Panc1 (cell line): ENCODE data around the gene TMEM242. TPM values are rescaled to one million over a fixed set of nuclear protein-coding genes. Genes with fewer than 3 reads are reported as not detected.

ENCODE experiments used
- ATAC-seq: fragments of 200-7000 bp; cut with Tn5 transposase; 2 replicates; pipeline ENCODE4 v1.9.1; 2020; ENCODE audit warnings: mild to moderate bottlenecking, moderate library complexity
- BruUV-seq: library from RNA; stranded (reverse); fragments of 400-500 nt; replicated peaks from 2 replicates; lab custom pipeline; 2021; lab: Mats Ljungman, UMichigan
- CTCF ChIA-PET: fragments of 300-600 bp; sonication (Branson Sonifier 250); formaldehyde crosslinking; loops from one replicate; lab custom pipeline; 2022; ENCODE audit warnings: antibody characterized with exemption; lab: Charles Lee
- POLR2A ChIA-PET: fragments of 300-600 bp; sonication (Branson Sonifier 250); formaldehyde crosslinking; loops from one replicate; lab custom pipeline; 2022; ENCODE audit warnings: antibody characterized with exemption; lab: Charles Lee
- DNase-seq: peaks from one replicate; pipeline ENCODE4 v3.0.0-alpha.2; 2010; ENCODE audit warnings: low read depth, low spot score
- H3K27ac ChIP-seq: 2 replicates; pipeline ENCODE4 v1.5.1; 2011; ENCODE audit warnings: mild to moderate bottlenecking, low read length, inconsistent platforms
- H3K27me3 ChIP-seq: fragments of 200-500 bp; sonication (Bioruptor generic); 2 replicates; pipeline ENCODE4 v1.6.0; 2014; ENCODE audit warnings: low read length, inconsistent platforms; ENCODE audit not compliant: control insufficient read depth, insufficient read depth
- H3K36me3 ChIP-seq: fragments of 200-500 bp; sonication (Bioruptor generic); 2 replicates; pipeline ENCODE4 v1.5.1; 2014; ENCODE audit warnings: inconsistent platforms, mild to moderate bottlenecking, low read length, moderate library complexity; ENCODE audit not compliant: control insufficient read depth, insufficient read depth
- H3K4me1 ChIP-seq: 2 replicates; pipeline ENCODE4 v1.5.1; 2011; ENCODE audit warnings: inconsistent platforms, mild to moderate bottlenecking, low read length, moderate library complexity; ENCODE audit not compliant: control insufficient read depth, insufficient read depth
- H3K4me3 ChIP-seq, 2 experiments: 2 replicates each; pipeline ENCODE4 v1.5.1; 2011 to 2012; ENCODE audit warnings: low read depth in 2 of 2, low read length in 2 of 2, mild to moderate bottlenecking in 2 of 2, inconsistent platforms in 1 of 2, moderate library complexity in 1 of 2
- H3K9me3 ChIP-seq: fragments of 200-500 bp; sonication (Bioruptor generic); 2 replicates; pipeline ENCODE4 v1.5.1; 2014; ENCODE audit warnings: low read depth, mild to moderate bottlenecking, inconsistent platforms, low read length, moderate library complexity; ENCODE audit not compliant: control insufficient read depth, insufficient read depth
- POLR2AphosphoS5 ChIP-seq: IDR thresholded peaks from 2 replicates; pipeline ENCODE4 v1.6.1; 2012; ENCODE audit warnings: mild to moderate bottlenecking, low read depth, low read length, moderate library complexity
- SIN3A ChIP-seq: IDR thresholded peaks from 2 replicates; pipeline ENCODE4 v1.6.1; 2012; ENCODE audit warnings: low read depth, mild to moderate bottlenecking, low read length, moderate library complexity, borderline replicate concordance; ENCODE audit not compliant: insufficient read depth
- TCF7L2 ChIP-seq: IDR thresholded peaks from 2 replicates; pipeline ENCODE4 v1.6.1; 2011; ENCODE audit warnings: mild to moderate bottlenecking, low read depth, low read length, inconsistent platforms
- in situ Hi-C: cut with HindIII; loops from 2 replicates; pipeline ENCODE4 v1.10.0; 2016; ENCODE audit warnings: low sequenced_read_pairs, low pct_unique_long_range_greater_than_20kb
- intact Hi-C: fragments of 100-400 bp; cut with micrococcal nuclease; formaldehyde crosslinking; loops from one replicate; pipeline ENCODE4 v1.10.0; 2022; ENCODE audit not compliant: unreplicated experiment
- total RNA-seq: library from RNA; stranded (reverse); gene quantifications from one replicate; pipeline ENCODE4 v1.2.1, GENCODE V29; 2021; ENCODE audit not compliant: unreplicated experiment
- TF ChIP-seq, protein P1 (sequence below), 2 experiments: IDR thresholded peaks; 2 replicates each; pipeline ENCODE4 v1.6.1; 2011 to 2012; ENCODE audit warnings: low read depth in 2 of 2, control low read depth in 1 of 2, low read length in 1 of 2, mild to moderate bottlenecking in 1 of 2, moderate library complexity in 1 of 2; ENCODE audit not compliant: insufficient read depth in 1 of 2
- TF ChIP-seq, protein P2 (sequence below): fragments of 450-650 bp; IDR thresholded peaks from 2 replicates; pipeline ENCODE4 v1.5.1; 2017; ENCODE audit warnings: mild to moderate bottlenecking

The TMEM242 gene
- total RNA-seq, 1 experiment from 2014 or later, result 6.8 TPM

DNA sequence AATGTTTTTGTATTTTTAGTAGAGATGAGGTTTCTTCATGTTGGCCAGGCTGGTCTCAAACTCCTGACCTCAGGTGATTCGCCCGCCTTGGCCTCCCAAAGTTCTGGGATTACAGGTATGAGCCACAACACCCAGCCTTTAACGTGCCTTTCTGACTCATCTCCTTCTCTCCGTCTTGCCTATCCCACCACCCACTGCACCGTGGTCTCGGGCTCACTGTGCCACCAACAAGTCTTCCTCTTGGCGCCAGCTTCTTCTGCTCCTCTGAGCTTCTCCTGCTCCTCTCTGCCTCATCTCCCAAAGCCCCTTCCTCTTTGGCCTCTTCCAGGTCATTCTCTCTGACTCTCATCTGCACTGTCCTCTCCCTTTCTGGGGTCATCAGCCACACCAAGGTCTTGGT is 41.0 kb downstream of the TMEM242 start:
- TF ChIP-seq, protein P1, sequence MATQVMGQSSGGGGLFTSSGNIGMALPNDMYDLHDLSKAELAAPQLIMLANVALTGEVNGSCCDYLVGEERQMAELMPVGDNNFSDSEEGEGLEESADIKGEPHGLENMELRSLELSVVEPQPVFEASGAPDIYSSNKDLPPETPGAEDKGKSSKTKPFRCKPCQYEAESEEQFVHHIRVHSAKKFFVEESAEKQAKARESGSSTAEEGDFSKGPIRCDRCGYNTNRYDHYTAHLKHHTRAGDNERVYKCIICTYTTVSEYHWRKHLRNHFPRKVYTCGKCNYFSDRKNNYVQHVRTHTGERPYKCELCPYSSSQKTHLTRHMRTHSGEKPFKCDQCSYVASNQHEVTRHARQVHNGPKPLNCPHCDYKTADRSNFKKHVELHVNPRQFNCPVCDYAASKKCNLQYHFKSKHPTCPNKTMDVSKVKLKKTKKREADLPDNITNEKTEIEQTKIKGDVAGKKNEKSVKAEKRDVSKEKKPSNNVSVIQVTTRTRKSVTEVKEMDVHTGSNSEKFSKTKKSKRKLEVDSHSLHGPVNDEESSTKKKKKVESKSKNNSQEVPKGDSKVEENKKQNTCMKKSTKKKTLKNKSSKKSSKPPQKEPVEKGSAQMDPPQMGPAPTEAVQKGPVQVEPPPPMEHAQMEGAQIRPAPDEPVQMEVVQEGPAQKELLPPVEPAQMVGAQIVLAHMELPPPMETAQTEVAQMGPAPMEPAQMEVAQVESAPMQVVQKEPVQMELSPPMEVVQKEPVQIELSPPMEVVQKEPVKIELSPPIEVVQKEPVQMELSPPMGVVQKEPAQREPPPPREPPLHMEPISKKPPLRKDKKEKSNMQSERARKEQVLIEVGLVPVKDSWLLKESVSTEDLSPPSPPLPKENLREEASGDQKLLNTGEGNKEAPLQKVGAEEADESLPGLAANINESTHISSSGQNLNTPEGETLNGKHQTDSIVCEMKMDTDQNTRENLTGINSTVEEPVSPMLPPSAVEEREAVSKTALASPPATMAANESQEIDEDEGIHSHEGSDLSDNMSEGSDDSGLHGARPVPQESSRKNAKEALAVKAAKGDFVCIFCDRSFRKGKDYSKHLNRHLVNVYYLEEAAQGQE (IDR thresholded peaks at IDR 0.05; ENCODE audit: insufficient read depth in 1 of 2, low read depth in 2 of 2, low read length in 1 of 2), result no peak
- TF ChIP-seq POLR2AphosphoS5 (no peak), SIN3A (no peak), TCF7L2 (no peak)
- TF ChIP-seq, protein P2, sequence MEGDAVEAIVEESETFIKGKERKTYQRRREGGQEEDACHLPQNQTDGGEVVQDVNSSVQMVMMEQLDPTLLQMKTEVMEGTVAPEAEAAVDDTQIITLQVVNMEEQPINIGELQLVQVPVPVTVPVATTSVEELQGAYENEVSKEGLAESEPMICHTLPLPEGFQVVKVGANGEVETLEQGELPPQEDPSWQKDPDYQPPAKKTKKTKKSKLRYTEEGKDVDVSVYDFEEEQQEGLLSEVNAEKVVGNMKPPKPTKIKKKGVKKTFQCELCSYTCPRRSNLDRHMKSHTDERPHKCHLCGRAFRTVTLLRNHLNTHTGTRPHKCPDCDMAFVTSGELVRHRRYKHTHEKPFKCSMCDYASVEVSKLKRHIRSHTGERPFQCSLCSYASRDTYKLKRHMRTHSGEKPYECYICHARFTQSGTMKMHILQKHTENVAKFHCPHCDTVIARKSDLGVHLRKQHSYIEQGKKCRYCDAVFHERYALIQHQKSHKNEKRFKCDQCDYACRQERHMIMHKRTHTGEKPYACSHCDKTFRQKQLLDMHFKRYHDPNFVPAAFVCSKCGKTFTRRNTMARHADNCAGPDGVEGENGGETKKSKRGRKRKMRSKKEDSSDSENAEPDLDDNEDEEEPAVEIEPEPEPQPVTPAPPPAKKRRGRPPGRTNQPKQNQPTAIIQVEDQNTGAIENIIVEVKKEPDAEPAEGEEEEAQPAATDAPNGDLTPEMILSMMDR, result no peak
- H3K36me3 ChIP-seq, result no peaks in the 10 kb centered on the region
- H3K9me3 ChIP-seq, result no peaks in the 10 kb centered on the region
- CTCF ChIA-PET, result no interaction called here
- no peak for DNase-seq
- in situ Hi-C loops, result no loop called here
- no peak for ATAC-seq
- no peaks in the 10 kb centered on the region for H3K27me3 ChIP-seq
- POLR2A ChIA-PET, result no interaction called here
- H3K4me1 ChIP-seq, result no peaks in the 10 kb centered on the region
- no peak overlapping the region for H3K4me3 ChIP-seq
- H3K27ac ChIP-seq, result no peak overlapping the region
- intact Hi-C loops, result no loop called here
- BruUV-seq, result no TSS peak

DNA sequence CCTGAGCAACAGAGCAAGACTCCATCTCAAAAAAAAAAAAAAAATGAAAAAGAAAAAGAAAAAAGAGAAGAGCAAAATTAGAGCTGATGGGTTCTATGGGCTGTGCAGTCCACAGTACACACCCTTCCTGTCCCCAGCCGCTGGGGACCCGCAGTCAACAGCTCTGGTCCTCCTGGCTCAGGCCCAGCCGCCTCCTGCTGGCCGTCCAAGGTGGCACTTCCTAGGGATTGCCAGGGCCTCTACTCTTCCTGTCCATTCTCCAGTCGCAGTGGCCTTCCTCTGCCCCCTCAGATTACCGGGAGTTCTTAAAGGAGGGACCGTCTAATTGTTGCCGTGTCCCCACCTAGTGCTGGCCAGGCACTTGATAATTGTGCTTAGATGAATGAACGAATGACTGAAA is 41.7 kb downstream of the TMEM242 start:
- intact Hi-C loops (no loop called here), in situ Hi-C loops (no loop called here)
- no peaks in the 10 kb centered on the region for H3K27me3 ChIP-seq
- no peaks in the 10 kb centered on the region for H3K9me3 ChIP-seq
- no peaks in the 10 kb centered on the region for H3K4me1 ChIP-seq
- no peak for TF ChIP-seq SIN3A
- TF ChIP-seq, protein P1 (IDR thresholded peaks at IDR 0.05; ENCODE audit: insufficient read depth in 1 of 2, low read depth in 2 of 2, low read length in 1 of 2), result no peak
- no peak for TF ChIP-seq TCF7L2
- TF ChIP-seq, protein P2, result no peak; the same call in 1 of the 2 replicates
- TF ChIP-seq POLR2AphosphoS5, result no peak
- ATAC-seq, result peak; percentile 78
- BruUV-seq, result no TSS peak
- DNase-seq, result no peak
- ChIA-PET CTCF (interaction anchor here (0.6 kb wide), 1 partner anchor 124 kb away, joined by 3 read pairs; no protein-coding TSS in a partner anchor), POLR2A (no interaction called here)
- no peak overlapping the region for H3K4me3 ChIP-seq
- H3K27ac ChIP-seq, result no peak overlapping the region
- H3K36me3 ChIP-seq, result no peaks in the 10 kb centered on the region
